Measurements from ENCODE around the gene AMHR2. TPM values are rescaled to one million over a fixed set of nuclear protein-coding genes. Genes with fewer than 3 reads are reported as not detected.

AMHR2 gene
- total and polyA plus RNA-seq, 3 donors from 2014 or later: 33.9 to 42.1 (median 39.0) TPM

DNA sequence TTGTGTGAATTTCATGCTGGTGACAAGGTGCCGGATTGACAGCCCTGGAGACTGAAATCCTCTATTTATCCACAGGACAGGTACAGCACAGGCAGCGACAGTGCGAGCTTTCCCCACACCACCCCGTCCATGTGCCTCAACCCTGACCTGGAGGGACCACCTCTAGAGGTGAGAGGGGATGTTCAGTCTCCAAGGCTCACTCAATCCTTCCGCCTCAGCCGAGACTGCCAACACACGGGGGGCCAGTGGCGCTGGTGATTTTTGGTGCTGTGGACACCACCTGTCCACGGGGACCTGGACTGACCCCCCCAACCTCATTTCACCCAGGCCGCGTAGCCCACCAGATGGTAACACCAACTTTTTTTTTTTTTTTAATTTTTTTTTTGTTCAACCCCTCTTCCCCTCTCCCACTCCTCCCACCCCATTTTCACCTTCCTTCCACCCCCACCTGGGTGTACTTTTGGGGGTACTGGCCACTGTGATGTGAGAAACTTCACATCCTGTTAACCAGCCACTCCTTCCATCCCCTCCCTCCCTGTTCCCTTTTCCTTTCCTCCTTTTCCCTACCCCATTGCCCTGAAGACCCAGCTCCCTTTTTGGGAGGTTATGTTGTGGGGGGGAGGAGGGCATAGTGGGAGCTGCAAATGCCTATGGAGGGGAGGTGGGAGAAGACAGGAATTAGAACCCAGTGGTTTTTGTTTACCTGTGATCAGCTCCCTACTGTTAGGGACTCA is 41.2 kb downstream of the AMHR2 start:
- intact Hi-C loops (cut with DNase I; ENCODE audit: low total_unique reads): no loop called here
- H3K27ac ChIP-seq: peak overlapping the region in 1 of 2 donors; percentile 18

DNA sequence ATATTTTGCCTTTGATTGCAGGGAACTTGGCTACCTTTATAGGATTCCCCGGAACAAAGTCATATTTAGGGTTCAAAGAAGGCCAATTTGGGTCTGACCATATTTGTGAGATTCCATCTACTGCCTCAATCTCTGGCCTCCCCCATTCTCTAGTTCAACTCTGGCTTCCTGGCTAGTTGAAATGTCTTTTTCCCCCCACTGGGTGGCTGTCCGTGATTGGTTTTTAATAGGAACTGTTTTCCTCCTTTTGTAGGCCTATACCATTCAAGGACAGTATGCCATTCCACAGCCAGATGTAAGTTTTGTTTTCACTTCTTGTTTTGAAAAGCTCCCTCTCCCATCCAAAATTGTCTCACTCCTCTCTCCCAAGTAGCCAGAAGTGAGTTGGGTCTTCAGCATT is 42.0 kb downstream of the AMHR2 start:
- peaks cover 7% of the 10 kb centered on the region for H3K36me3 ChIP-seq (ENCODE audit: low read depth, missing control alignments)
- no peaks in the 10 kb centered on the region for H3K27me3 ChIP-seq
- DNase-seq: no peak
- intact Hi-C loops (cut with DNase I; ENCODE audit: low total_unique reads): no loop called here
- H3K4me3 ChIP-seq: no peak overlapping the region
- TF ChIP-seq POLR2A (IDR thresholded peaks at IDR 0.05): no peak
- peaks cover 10% of the 10 kb centered on the region for H3K4me1 ChIP-seq
- H3K9me3 ChIP-seq: no peaks in the 10 kb centered on the region
- WGBS, 2 donors: 54 to 55% methylated on average over 2 of the region's 2 CpGs
- H3K27ac ChIP-seq: no peak overlapping the region

More for the DNA sequence above, 41.2 kb downstream of the AMHR2 start:
- no peaks in the 10 kb centered on the region for H3K27me3 ChIP-seq
- DNase-seq: no peak
- TF ChIP-seq, protein P1, sequence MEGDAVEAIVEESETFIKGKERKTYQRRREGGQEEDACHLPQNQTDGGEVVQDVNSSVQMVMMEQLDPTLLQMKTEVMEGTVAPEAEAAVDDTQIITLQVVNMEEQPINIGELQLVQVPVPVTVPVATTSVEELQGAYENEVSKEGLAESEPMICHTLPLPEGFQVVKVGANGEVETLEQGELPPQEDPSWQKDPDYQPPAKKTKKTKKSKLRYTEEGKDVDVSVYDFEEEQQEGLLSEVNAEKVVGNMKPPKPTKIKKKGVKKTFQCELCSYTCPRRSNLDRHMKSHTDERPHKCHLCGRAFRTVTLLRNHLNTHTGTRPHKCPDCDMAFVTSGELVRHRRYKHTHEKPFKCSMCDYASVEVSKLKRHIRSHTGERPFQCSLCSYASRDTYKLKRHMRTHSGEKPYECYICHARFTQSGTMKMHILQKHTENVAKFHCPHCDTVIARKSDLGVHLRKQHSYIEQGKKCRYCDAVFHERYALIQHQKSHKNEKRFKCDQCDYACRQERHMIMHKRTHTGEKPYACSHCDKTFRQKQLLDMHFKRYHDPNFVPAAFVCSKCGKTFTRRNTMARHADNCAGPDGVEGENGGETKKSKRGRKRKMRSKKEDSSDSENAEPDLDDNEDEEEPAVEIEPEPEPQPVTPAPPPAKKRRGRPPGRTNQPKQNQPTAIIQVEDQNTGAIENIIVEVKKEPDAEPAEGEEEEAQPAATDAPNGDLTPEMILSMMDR (IDR thresholded peaks at IDR 0.05): no peak
- TF ChIP-seq POLR2A (IDR thresholded peaks at IDR 0.05): no peak
- 81 to 87% methylated on average over 11 of the region's 11 CpGs for WGBS, 2 donors
- no peaks in the 10 kb centered on the region for H3K9me3 ChIP-seq
- H3K4me1 ChIP-seq: peaks cover 10% of the 10 kb centered on the region
- H3K36me3 ChIP-seq (ENCODE audit: low read depth, missing control alignments): peaks cover 7% of the 10 kb centered on the region
- H3K4me3 ChIP-seq: no peak overlapping the region

DNA sequence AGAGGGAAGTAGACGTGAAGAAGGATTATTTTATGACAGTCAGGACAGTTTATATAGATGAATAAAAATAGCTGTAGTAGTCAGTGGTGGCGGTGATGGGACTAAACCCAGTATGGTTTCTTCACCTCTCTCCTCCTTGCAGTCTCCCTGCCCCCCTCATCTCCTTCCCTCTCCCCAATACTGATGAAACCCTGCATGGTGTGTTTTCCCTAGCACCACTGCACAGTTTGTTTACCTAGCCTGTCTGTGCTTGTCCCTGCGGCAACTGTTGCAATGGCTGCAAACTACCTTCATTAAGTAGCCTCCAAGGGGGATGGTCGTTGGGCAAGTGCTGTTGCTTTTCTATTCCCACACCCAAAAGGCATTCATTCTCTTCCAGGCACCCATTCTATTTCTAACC is 43.0 kb downstream of the AMHR2 start:
- Histone ChIP-seq H3K9me3 (no peaks in the 10 kb centered on the region), H3K36me3 (ENCODE audit: low read depth, missing control alignments) (peaks cover 7% of the 10 kb centered on the region), H3K4me1 (peaks cover 12% of the 10 kb centered on the region), H3K27ac (no peak overlapping the region), H3K27me3 (no peaks in the 10 kb centered on the region), H3K4me3 (no peak overlapping the region)
- no peak for TF ChIP-seq POLR2A (IDR thresholded peaks at IDR 0.05)
- TF ChIP-seq, protein P1 (IDR thresholded peaks at IDR 0.05): no peak
- intact Hi-C loops (cut with DNase I; ENCODE audit: low total_unique reads): no loop called here
- no peak for DNase-seq
- WGBS, 2 donors: 75 to 76% methylated on average over 4 of the region's 4 CpGs

DNA sequence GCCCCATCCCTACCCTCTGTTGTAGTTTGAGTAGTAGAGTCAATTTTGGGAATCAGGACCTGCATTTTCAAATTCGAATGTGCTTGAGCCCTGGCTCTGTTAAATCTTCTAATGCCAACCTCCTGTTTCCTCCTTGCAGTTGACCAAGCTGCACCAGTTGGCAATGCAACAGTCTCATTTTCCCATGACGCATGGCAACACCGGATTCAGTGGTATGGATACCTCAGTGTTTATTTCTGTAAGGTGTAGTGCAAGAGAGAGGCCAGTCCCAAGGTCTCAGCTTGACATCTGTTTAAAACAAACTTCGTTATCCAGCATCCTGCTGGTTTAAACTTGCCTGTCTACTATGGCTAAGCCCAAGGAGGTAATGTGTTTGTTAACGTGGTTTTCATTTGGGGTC is 43.4 kb downstream of the AMHR2 start:
- H3K9me3 ChIP-seq: no peaks in the 10 kb centered on the region
- no peak for DNase-seq
- TF ChIP-seq POLR2A (IDR thresholded peaks at IDR 0.05): no peak
- TF ChIP-seq, protein P1 (IDR thresholded peaks at IDR 0.05): no peak
- no peak overlapping the region for H3K4me3 ChIP-seq
- no peaks in the 10 kb centered on the region for H3K27me3 ChIP-seq
- intact Hi-C loops (cut with DNase I; ENCODE audit: low total_unique reads): no loop called here
- H3K4me1 ChIP-seq: peaks cover 15% of the 10 kb centered on the region
- no peak overlapping the region for H3K27ac ChIP-seq
- WGBS, 2 donors: 68 to 78% methylated on average over 5 of the region's 5 CpGs
- peaks cover 7% of the 10 kb centered on the region for H3K36me3 ChIP-seq (ENCODE audit: low read depth, missing control alignments)

DNA sequence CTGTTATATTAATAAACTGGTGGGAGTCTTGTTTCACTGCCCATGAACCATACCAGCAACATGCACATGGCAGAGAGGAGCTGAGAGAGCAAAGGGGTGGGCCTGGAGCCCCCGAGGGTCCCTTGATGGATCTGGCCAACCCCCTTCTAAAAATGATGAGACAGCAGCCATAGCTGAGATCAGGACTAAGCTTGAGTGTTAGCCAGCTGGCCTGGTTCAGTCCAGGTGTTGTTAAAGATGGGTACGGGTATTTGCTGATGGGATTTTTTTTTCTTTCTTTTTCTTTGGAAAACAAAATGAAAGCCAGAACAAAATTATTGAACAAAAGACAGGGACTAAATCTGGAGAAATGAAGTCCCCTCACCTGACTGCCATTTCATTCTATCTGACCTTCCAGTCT is 44.2 kb downstream of the AMHR2 start:
- WGBS, 2 donors: 60 to 75% methylated on average over 2 of the region's 2 CpGs
- TF ChIP-seq, protein P1 (IDR thresholded peaks at IDR 0.05): no peak
- no peak for TF ChIP-seq POLR2A (IDR thresholded peaks at IDR 0.05)
- no peak for DNase-seq
- H3K9me3 ChIP-seq: no peaks in the 10 kb centered on the region
- peaks cover 7% of the 10 kb centered on the region for H3K36me3 ChIP-seq (ENCODE audit: low read depth, missing control alignments)
- no peaks in the 10 kb centered on the region for H3K27me3 ChIP-seq
- H3K27ac ChIP-seq: no peak overlapping the region
- intact Hi-C loops (cut with DNase I; ENCODE audit: low total_unique reads): no loop called here
- H3K4me1 ChIP-seq: peaks cover 23% of the 10 kb centered on the region
- no peak overlapping the region for H3K4me3 ChIP-seq

Data from testis (tissue), 3 donors.